Stimulated activated CD8-positive, alpha-beta memory T cell treated with anti-CD3 and anti-CD28 coated beads, Interleukin-7, amount 100 ng/mL, for 1 hour (primary cell): ENCODE measurements around the gene RAB20.
"Not testable (repeated sequence)": the region's sequence is repeated elsewhere in the genome, so short reads cannot be mapped to it uniquely, and the experiment has no call there.

Experiments used
- DNase-seq, 2 donors: peaks; one replicate each; pipeline ENCODE4 v3.0.0-alpha.2; 2020; ENCODE audit warnings: low read depth in 2 of 2

The RAB20 gene

GRCh38 chr13:110575322-110576069 lies 14.0 kb upstream of the RAB20 start:
- DNase-seq: no peak

- no peak for DNase-seq
These were observed 12.6 kb upstream of the RAB20 start for GRCh38 chr13:110574161-110574560.

GRCh38 chr13:110572778-110573118 lies 11.2 kb upstream of the RAB20 start:
- no peak for DNase-seq

- DNase-seq: no peak
These were observed 10.6 kb upstream of the RAB20 start for GRCh38 chr13:110571896-110572777.

- no peak for DNase-seq
These were observed 9.4 kb upstream of the RAB20 start for GRCh38 chr13:110570886-110571285.

GRCh38 chr13:110569962-110570361 lies 8.4 kb upstream of the RAB20 start:
- not testable (repeated sequence) for DNase-seq

GRCh38 chr13:110568612-110569011 lies 7.1 kb upstream of the RAB20 start:
- DNase-seq: no peak

- no peak for DNase-seq
These were observed 4.6 kb upstream of the RAB20 start for GRCh38 chr13:110566171-110566570.

- no peak for DNase-seq
These were observed 3.8 kb upstream of the RAB20 start for GRCh38 chr13:110565296-110565695.

- DNase-seq: no peak
These were observed 3.0 kb upstream of the RAB20 start for GRCh38 chr13:110564472-110564985.

- DNase-seq: no peak
These were observed 1.9 kb upstream of the RAB20 start for GRCh38 chr13:110563463-110563774.

- no peak for DNase-seq
These were observed 1.4 kb upstream of the RAB20 start for GRCh38 chr13:110562696-110563462.

- DNase-seq: no peak
These were observed 595 bp upstream of the RAB20 start for GRCh38 chr13:110562036-110562597.

- DNase-seq: no peak
These were observed 750 bp downstream of the RAB20 start for GRCh38 chr13:110560601-110561343.

GRCh38 chr13:110559986-110560385 lies 1.5 kb downstream of the RAB20 start:
- no peak for DNase-seq

- no peak for DNase-seq
These were observed 2.0 kb downstream of the RAB20 start for GRCh38 chr13:110559429-110559943.

- DNase-seq: no peak
These were observed 3.8 kb downstream of the RAB20 start for GRCh38 chr13:110557610-110558305.

GRCh38 chr13:110557082-110557481 lies 4.4 kb downstream of the RAB20 start:
- DNase-seq: no peak

GRCh38 chr13:110556224-110556606 lies 5.3 kb downstream of the RAB20 start:
- DNase-seq: no peak

GRCh38 chr13:110555601-110556223 lies 5.8 kb downstream of the RAB20 start:
- DNase-seq: no peak
